ENCODE data around the gene DNM3. TPM values are rescaled to one million over a fixed set of nuclear protein-coding genes. Genes with fewer than 3 reads are reported as not detected.
A peak's percentile ranks its signal among the peaks of the same experiment; 100 is the strongest.

Gene DNM3
- total RNA-seq, 1 experiment from 2014 or later: 0.71 TPM

- Histone ChIP-seq H3K27me3 (replicated peaks; ENCODE audit: insufficient read depth, low read depth, low read length, poor library complexity) (no peaks in the 10 kb centered on the region), H3K4me1 (ENCODE audit: insufficient read depth, low read length, poor library complexity, severe bottlenecking) (peaks cover 42% of the 10 kb centered on the region), H3K4me3 (ENCODE audit: low read depth, low read length, poor library complexity, severe bottlenecking) (peak overlapping the region; percentile 65), H3K27ac (ENCODE audit: low read depth, low read length, poor library complexity, severe bottlenecking) (no peak overlapping the region), H3K9me3 (ENCODE audit: low read depth, low read length, poor library complexity, severe bottlenecking) (no peaks in the 10 kb centered on the region), H3K36me3 (ENCODE audit: insufficient read depth, low read length, poor library complexity, severe bottlenecking) (peaks cover 27% of the 10 kb centered on the region)
- ChIA-PET CTCF (no interaction called here), POLR2A (ENCODE audit: low non-redundant PET) (no interaction called here)
- intact Hi-C loops (cut with micrococcal nuclease; ENCODE audit: unreplicated experiment): loop anchor here (5.0 kb wide), 2 partner anchors 98 to 242 kb away; no protein-coding TSS in a partner anchor
- no TSS peak for BruUV-seq (replicated peaks)
- TF ChIP-seq EZH2 (IDR thresholded peaks at IDR 0.05; ENCODE audit: borderline replicate concordance, low read depth, low read length, poor library complexity, severe bottlenecking): no peak
- TF ChIP-seq, protein P1, sequence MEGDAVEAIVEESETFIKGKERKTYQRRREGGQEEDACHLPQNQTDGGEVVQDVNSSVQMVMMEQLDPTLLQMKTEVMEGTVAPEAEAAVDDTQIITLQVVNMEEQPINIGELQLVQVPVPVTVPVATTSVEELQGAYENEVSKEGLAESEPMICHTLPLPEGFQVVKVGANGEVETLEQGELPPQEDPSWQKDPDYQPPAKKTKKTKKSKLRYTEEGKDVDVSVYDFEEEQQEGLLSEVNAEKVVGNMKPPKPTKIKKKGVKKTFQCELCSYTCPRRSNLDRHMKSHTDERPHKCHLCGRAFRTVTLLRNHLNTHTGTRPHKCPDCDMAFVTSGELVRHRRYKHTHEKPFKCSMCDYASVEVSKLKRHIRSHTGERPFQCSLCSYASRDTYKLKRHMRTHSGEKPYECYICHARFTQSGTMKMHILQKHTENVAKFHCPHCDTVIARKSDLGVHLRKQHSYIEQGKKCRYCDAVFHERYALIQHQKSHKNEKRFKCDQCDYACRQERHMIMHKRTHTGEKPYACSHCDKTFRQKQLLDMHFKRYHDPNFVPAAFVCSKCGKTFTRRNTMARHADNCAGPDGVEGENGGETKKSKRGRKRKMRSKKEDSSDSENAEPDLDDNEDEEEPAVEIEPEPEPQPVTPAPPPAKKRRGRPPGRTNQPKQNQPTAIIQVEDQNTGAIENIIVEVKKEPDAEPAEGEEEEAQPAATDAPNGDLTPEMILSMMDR (conservative IDR thresholded peaks at IDR 0.05; ENCODE audit: low read depth, low read length): no peak
- DNase-seq (ENCODE audit: low spot score): no peak
Observed at GRCh38 chr1:172140072-172140471, 298.8 kb downstream of the DNM3 start.

DNA sequence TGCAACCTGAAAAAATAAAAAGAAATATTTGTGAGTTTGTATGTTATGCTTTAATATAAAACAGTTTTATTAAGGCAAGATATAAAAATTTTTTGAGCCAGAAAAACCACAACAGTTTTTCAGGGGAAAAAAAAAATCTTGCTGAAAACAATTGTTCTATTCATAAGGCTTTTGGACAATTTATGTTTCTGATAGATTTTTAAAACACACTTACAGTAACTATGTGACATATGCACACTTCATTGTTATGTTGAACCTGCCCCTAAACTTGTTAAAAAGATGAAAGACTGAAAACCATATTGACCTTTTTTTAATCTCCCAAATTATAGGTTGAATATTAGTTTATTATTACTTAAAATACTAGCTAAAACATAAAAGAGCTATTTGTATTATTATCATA lies 299.3 kb downstream of the DNM3 start:
- H3K36me3 ChIP-seq (ENCODE audit: insufficient read depth, low read length, poor library complexity, severe bottlenecking): peaks cover 27% of the 10 kb centered on the region
- H3K4me3 ChIP-seq (ENCODE audit: low read depth, low read length, poor library complexity, severe bottlenecking): peak overlapping the region; percentile 65
- ChIA-PET CTCF (no interaction called here), POLR2A (ENCODE audit: low non-redundant PET) (no interaction called here)
- no peak for TF ChIP-seq EZH2 (IDR thresholded peaks at IDR 0.05; ENCODE audit: borderline replicate concordance, low read depth, low read length, poor library complexity, severe bottlenecking)
- TF ChIP-seq, protein P1 (conservative IDR thresholded peaks at IDR 0.05; ENCODE audit: low read depth, low read length): no peak
- no peaks in the 10 kb centered on the region for H3K27me3 ChIP-seq (replicated peaks; ENCODE audit: insufficient read depth, low read depth, low read length, poor library complexity)
- no peak for DNase-seq (ENCODE audit: low spot score)
- BruUV-seq (replicated peaks): no TSS peak
- intact Hi-C loops (cut with micrococcal nuclease; ENCODE audit: unreplicated experiment): loop anchor here (5.0 kb wide), 2 partner anchors 98 to 242 kb away; no protein-coding TSS in a partner anchor
- H3K27ac ChIP-seq (ENCODE audit: low read depth, low read length, poor library complexity, severe bottlenecking): peak overlapping the region; percentile 93
- H3K4me1 ChIP-seq (ENCODE audit: insufficient read depth, low read length, poor library complexity, severe bottlenecking): peaks cover 47% of the 10 kb centered on the region
- H3K9me3 ChIP-seq (ENCODE audit: low read depth, low read length, poor library complexity, severe bottlenecking): no peaks in the 10 kb centered on the region

DNA sequence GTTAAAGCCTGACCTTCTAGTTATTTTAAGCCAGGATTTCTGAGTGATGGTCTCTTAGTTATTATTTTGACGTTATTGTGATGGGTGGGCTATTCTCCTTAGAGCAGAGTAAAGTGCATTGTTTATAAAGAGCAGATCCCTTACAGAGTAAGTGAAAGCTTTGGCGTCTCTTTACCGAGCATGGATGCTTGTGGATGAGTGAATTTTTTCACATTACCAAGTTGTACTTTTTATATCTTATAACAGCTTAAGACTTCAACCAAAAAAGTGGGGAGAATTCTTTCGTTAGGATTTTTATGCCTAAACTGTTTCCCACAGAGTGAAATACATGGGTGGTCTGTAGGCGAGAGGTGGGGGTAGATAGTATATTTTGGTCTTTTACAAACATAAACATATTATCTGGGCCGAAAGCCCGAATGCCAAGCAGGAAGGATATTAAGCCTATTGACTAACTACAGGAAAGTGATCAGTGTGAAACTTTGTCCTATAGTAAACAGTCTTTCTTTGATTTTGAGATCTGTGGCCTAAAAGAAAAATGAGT lies 300.1 kb downstream of the DNM3 start:
- H3K4me1 ChIP-seq (ENCODE audit: insufficient read depth, low read length, poor library complexity, severe bottlenecking): peaks cover 52% of the 10 kb centered on the region
- peak overlapping the region; percentile 93 for H3K27ac ChIP-seq (ENCODE audit: low read depth, low read length, poor library complexity, severe bottlenecking)
- H3K27me3 ChIP-seq (replicated peaks; ENCODE audit: insufficient read depth, low read depth, low read length, poor library complexity): no peaks in the 10 kb centered on the region
- DNase-seq (ENCODE audit: low spot score): no peak
- TF ChIP-seq EZH2 (IDR thresholded peaks at IDR 0.05; ENCODE audit: borderline replicate concordance, low read depth, low read length, poor library complexity, severe bottlenecking): no peak
- TF ChIP-seq, protein P1 (conservative IDR thresholded peaks at IDR 0.05; ENCODE audit: low read depth, low read length): no peak
- peaks cover 27% of the 10 kb centered on the region for H3K36me3 ChIP-seq (ENCODE audit: insufficient read depth, low read length, poor library complexity, severe bottlenecking)
- ChIA-PET POLR2A (ENCODE audit: low non-redundant PET) (interaction anchor here (0.6 kb wide), 1 partner anchor 31 kb away, joined by 3 read pairs; no protein-coding TSS in a partner anchor), CTCF (no interaction called here)
- intact Hi-C loops (cut with micrococcal nuclease; ENCODE audit: unreplicated experiment): loop anchor here (5.0 kb wide), 2 partner anchors 99 to 241 kb away; no protein-coding TSS in a partner anchor
- peak overlapping the region; percentile 65 for H3K4me3 ChIP-seq (ENCODE audit: low read depth, low read length, poor library complexity, severe bottlenecking)
- no peaks in the 10 kb centered on the region for H3K9me3 ChIP-seq (ENCODE audit: low read depth, low read length, poor library complexity, severe bottlenecking)
- no TSS peak for BruUV-seq (replicated peaks)

Measured in A673 (cell line).